ENCODE data around the gene NEK1. TPM values are rescaled to one million over a fixed set of nuclear protein-coding genes. Genes with fewer than 3 reads are reported as not detected.

Gene NEK1
- total and polyA plus RNA-seq, 2 experiments from 2014 or later: 9.3 to 19.5 TPM

- H3K27me3 Mint-ChIP-seq (ENCODE audit: insufficient read depth, low read depth, poor library complexity): peaks cover 11% of the 10 kb centered on the region
- Histone ChIP-seq H3K9me2 (ENCODE audit: insufficient read depth) (no peaks in the 10 kb centered on the region), H3K36me3 (ENCODE audit: insufficient read depth) (0 out of 2 replicates have a peak, but pooled peaks cover 4% of the 10 kb centered on the region), H3K4me2 (no peak overlapping the region), H3K27me3 (ENCODE audit: insufficient read depth) (no peaks in the 10 kb centered on the region), H3F3A (replicated peaks; ENCODE audit: low read depth) (no peaks in the 10 kb centered on the region), H3K79me2 (replicated peaks; ENCODE audit: insufficient read depth) (no peaks in the 10 kb centered on the region), H3K4me1 (ENCODE audit: insufficient read depth) (no peaks in the 10 kb centered on the region), H3K27ac (ENCODE audit: low read depth) (no peak overlapping the region), H3K4me3 (no peak overlapping the region), H4K20me1 (replicated peaks; ENCODE audit: insufficient read depth) (no peaks in the 10 kb centered on the region), H2AFZ (no peak overlapping the region)
- H3K4me3 Mint-ChIP-seq: no peak overlapping the region
- peaks cover 10% of the 10 kb centered on the region for H3K9me3 Mint-ChIP-seq
- H3K27ac Mint-ChIP-seq: no peak overlapping the region
- H3K36me3 Mint-ChIP-seq (ENCODE audit: low read depth): peaks cover 16% of the 10 kb centered on the region
- DNase-seq (ENCODE audit: low spot score) (no peak), ATAC-seq (no peak)
- TF ChIP-seq, protein P1, sequence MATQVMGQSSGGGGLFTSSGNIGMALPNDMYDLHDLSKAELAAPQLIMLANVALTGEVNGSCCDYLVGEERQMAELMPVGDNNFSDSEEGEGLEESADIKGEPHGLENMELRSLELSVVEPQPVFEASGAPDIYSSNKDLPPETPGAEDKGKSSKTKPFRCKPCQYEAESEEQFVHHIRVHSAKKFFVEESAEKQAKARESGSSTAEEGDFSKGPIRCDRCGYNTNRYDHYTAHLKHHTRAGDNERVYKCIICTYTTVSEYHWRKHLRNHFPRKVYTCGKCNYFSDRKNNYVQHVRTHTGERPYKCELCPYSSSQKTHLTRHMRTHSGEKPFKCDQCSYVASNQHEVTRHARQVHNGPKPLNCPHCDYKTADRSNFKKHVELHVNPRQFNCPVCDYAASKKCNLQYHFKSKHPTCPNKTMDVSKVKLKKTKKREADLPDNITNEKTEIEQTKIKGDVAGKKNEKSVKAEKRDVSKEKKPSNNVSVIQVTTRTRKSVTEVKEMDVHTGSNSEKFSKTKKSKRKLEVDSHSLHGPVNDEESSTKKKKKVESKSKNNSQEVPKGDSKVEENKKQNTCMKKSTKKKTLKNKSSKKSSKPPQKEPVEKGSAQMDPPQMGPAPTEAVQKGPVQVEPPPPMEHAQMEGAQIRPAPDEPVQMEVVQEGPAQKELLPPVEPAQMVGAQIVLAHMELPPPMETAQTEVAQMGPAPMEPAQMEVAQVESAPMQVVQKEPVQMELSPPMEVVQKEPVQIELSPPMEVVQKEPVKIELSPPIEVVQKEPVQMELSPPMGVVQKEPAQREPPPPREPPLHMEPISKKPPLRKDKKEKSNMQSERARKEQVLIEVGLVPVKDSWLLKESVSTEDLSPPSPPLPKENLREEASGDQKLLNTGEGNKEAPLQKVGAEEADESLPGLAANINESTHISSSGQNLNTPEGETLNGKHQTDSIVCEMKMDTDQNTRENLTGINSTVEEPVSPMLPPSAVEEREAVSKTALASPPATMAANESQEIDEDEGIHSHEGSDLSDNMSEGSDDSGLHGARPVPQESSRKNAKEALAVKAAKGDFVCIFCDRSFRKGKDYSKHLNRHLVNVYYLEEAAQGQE (IDR thresholded peaks at IDR 0.05; ENCODE audit: unreplicated experiment): no peak
- no peak for TF ChIP-seq ZNF462 (CRISPR knock-in tag; IDR thresholded peaks at IDR 0.05)
- 0 out of 3 replicates have a peak, but pooled peaks cover 2% of the 10 kb centered on the region for H3K4me1 Mint-ChIP-seq
These were observed 173.1 kb downstream of the NEK1 start for GRCh38 chr4:169439244-169439643.
